ENCODE measurements around the gene TEX54. TPM values are rescaled to one million over a fixed set of nuclear protein-coding genes. Genes with fewer than 3 reads are reported as not detected.

Gene TEX54
- total and polyA plus RNA-seq, 4 donors, result 1.6 TPM; not detected in 3

DNA sequence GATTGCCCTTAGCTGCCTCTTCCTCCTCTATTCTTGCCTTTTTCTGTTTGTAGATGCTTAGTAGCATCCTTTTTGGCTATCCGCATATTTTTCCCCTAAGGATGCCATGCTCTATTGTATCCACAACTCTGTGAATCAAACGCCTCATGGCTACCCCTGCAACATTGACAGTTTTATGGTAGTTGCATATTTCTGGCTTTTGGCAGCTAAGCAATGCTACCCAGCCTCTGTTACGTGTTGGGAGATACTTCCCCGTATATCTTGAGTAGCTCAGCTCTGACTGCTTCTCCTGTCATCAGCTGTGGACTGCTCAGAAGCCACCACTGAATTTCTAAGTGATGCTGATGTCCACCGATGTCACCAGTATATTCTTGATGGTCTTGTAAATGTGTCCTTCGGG, 33.0 kb upstream of the TEX54 start:
- Histone ChIP-seq H3K9ac (ENCODE audit: low read depth in 1 of 2, low read length in 2 of 2) (no peak overlapping the region), H3K4me1 (ENCODE audit: control insufficient read depth in 4 of 4, insufficient read depth in 4 of 4, low read length in 3 of 4) (no peaks in the 10 kb centered on the region), H3K27ac (ENCODE audit: low read depth in 1 of 2, low read length in 2 of 2) (no peak overlapping the region), H3K9me3 (ENCODE audit: control insufficient read depth in 4 of 4, low read length in 3 of 4) (no peaks in the 10 kb centered on the region), H3K36me3 (ENCODE audit: control insufficient read depth in 4 of 4, insufficient read depth in 3 of 4, low read depth in 1 of 4, low read length in 3 of 4) (no peaks in the 10 kb centered on the region), H3K27me3 (ENCODE audit: control insufficient read depth in 4 of 4, insufficient read depth in 4 of 4, low read length in 3 of 4) (no peaks in the 10 kb centered on the region), H3K4me3 (ENCODE audit: low read depth in 1 of 3, low read length in 3 of 3) (no peak overlapping the region)
- no peak for DNase-seq (ENCODE audit: low spot score)
- TF ChIP-seq, protein P1, sequence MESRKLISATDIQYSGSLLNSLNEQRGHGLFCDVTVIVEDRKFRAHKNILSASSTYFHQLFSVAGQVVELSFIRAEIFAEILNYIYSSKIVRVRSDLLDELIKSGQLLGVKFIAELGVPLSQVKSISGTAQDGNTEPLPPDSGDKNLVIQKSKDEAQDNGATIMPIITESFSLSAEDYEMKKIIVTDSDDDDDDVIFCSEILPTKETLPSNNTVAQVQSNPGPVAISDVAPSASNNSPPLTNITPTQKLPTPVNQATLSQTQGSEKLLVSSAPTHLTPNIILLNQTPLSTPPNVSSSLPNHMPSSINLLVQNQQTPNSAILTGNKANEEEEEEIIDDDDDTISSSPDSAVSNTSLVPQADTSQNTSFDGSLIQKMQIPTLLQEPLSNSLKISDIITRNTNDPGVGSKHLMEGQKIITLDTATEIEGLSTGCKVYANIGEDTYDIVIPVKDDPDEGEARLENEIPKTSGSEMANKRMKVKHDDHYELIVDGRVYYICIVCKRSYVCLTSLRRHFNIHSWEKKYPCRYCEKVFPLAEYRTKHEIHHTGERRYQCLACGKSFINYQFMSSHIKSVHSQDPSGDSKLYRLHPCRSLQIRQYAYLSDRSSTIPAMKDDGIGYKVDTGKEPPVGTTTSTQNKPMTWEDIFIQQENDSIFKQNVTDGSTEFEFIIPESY (IDR thresholded peaks at IDR 0.05), result no peak
- TF ChIP-seq EGR1 (IDR thresholded peaks at IDR 0.05; ENCODE audit: low read depth in 2 of 2) (no peak), FOXA1 (IDR thresholded peaks at IDR 0.05) (no peak), JUND (IDR thresholded peaks at IDR 0.05) (no peak), FOXA2 (IDR thresholded peaks at IDR 0.05) (no peak), GABPA (IDR thresholded peaks at IDR 0.05 in 1 of 2, conservative IDR thresholded peaks at IDR 0.05 in 1 of 2) (no peak), HNF4G (IDR thresholded peaks at IDR 0.05) (no peak), NR2F2 (IDR thresholded peaks at IDR 0.05) (no peak), SP1 (IDR thresholded peaks at IDR 0.05) (no peak), RXRA (IDR thresholded peaks at IDR 0.05) (no peak), TAF1 (conservative IDR thresholded peaks at IDR 0.05) (no peak), RAD21 (IDR thresholded peaks at IDR 0.05) (no peak)
- TF ChIP-seq, protein P2, sequence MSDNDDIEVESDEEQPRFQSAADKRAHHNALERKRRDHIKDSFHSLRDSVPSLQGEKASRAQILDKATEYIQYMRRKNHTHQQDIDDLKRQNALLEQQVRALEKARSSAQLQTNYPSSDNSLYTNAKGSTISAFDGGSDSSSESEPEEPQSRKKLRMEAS (IDR thresholded peaks at IDR 0.05), result no peak
- TF ChIP-seq, protein P3, sequence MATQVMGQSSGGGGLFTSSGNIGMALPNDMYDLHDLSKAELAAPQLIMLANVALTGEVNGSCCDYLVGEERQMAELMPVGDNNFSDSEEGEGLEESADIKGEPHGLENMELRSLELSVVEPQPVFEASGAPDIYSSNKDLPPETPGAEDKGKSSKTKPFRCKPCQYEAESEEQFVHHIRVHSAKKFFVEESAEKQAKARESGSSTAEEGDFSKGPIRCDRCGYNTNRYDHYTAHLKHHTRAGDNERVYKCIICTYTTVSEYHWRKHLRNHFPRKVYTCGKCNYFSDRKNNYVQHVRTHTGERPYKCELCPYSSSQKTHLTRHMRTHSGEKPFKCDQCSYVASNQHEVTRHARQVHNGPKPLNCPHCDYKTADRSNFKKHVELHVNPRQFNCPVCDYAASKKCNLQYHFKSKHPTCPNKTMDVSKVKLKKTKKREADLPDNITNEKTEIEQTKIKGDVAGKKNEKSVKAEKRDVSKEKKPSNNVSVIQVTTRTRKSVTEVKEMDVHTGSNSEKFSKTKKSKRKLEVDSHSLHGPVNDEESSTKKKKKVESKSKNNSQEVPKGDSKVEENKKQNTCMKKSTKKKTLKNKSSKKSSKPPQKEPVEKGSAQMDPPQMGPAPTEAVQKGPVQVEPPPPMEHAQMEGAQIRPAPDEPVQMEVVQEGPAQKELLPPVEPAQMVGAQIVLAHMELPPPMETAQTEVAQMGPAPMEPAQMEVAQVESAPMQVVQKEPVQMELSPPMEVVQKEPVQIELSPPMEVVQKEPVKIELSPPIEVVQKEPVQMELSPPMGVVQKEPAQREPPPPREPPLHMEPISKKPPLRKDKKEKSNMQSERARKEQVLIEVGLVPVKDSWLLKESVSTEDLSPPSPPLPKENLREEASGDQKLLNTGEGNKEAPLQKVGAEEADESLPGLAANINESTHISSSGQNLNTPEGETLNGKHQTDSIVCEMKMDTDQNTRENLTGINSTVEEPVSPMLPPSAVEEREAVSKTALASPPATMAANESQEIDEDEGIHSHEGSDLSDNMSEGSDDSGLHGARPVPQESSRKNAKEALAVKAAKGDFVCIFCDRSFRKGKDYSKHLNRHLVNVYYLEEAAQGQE (IDR thresholded peaks at IDR 0.05), result no peak
- TF ChIP-seq, protein P4, sequence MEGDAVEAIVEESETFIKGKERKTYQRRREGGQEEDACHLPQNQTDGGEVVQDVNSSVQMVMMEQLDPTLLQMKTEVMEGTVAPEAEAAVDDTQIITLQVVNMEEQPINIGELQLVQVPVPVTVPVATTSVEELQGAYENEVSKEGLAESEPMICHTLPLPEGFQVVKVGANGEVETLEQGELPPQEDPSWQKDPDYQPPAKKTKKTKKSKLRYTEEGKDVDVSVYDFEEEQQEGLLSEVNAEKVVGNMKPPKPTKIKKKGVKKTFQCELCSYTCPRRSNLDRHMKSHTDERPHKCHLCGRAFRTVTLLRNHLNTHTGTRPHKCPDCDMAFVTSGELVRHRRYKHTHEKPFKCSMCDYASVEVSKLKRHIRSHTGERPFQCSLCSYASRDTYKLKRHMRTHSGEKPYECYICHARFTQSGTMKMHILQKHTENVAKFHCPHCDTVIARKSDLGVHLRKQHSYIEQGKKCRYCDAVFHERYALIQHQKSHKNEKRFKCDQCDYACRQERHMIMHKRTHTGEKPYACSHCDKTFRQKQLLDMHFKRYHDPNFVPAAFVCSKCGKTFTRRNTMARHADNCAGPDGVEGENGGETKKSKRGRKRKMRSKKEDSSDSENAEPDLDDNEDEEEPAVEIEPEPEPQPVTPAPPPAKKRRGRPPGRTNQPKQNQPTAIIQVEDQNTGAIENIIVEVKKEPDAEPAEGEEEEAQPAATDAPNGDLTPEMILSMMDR (IDR thresholded peaks at IDR 0.05; ENCODE audit: low read depth, low read length, missing input control), result no peak
- WGBS, result 82% methylated on average over 6 of the region's 6 CpGs

DNA sequence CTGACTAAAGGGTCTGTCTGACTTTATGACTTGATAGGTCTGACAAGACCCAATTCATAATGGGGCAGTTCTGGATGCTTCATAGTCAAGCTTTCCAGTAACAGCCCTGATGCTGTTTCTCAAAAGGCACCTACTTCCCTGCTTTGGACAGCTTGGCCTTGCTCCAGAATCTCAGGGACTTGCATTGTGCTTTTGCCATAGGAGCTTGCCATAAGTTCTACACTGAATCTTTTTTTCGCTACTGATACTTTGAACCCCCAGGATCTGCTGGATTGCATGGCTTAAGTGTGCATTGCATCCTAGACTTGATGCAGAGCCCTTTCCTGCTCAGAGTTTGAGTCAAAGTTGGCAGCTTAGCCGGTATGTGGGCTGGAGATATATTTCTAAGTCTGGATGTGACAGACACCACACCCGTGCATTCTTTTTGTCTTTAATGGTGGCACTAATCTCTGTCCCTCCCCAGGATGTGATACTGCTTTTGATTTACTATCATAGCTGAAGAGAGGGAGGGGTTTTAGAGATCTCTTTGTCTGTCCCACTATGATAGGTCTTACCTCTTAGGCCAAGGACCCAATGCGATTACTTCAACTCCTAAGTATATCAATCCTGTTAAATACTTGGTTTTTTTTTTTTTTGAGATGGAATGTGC, 31.2 kb upstream of the TEX54 start:
- Histone ChIP-seq H3K4me3 (ENCODE audit: low read depth in 1 of 3, low read length in 3 of 3) (no peak overlapping the region), H3K9ac (ENCODE audit: low read depth in 1 of 2, low read length in 2 of 2) (no peak overlapping the region), H3K9me3 (ENCODE audit: control insufficient read depth in 4 of 4, low read length in 3 of 4) (no peaks in the 10 kb centered on the region), H3K27me3 (ENCODE audit: control insufficient read depth in 4 of 4, insufficient read depth in 4 of 4, low read length in 3 of 4) (no peaks in the 10 kb centered on the region), H3K36me3 (ENCODE audit: control insufficient read depth in 4 of 4, insufficient read depth in 3 of 4, low read depth in 1 of 4, low read length in 3 of 4) (no peaks in the 10 kb centered on the region), H3K27ac (ENCODE audit: low read depth in 1 of 2, low read length in 2 of 2) (no peak overlapping the region), H3K4me1 (ENCODE audit: control insufficient read depth in 4 of 4, insufficient read depth in 4 of 4, low read length in 3 of 4) (no peaks in the 10 kb centered on the region)
- DNase-seq (ENCODE audit: low spot score), result no peak
- WGBS, result 86% methylated on average over 4 of the region's 4 CpGs
- TF ChIP-seq SP1 (IDR thresholded peaks at IDR 0.05) (no peak), RAD21 (IDR thresholded peaks at IDR 0.05) (no peak), HNF4G (IDR thresholded peaks at IDR 0.05) (no peak), GABPA (IDR thresholded peaks at IDR 0.05 in 1 of 2, conservative IDR thresholded peaks at IDR 0.05 in 1 of 2) (no peak), FOXA2 (IDR thresholded peaks at IDR 0.05) (no peak), RXRA (IDR thresholded peaks at IDR 0.05) (no peak)
- TF ChIP-seq, protein P2 (IDR thresholded peaks at IDR 0.05), result no peak
- TF ChIP-seq, protein P5, sequence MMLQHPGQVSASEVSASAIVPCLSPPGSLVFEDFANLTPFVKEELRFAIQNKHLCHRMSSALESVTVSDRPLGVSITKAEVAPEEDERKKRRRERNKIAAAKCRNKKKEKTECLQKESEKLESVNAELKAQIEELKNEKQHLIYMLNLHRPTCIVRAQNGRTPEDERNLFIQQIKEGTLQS (IDR thresholded peaks at IDR 0.05), result no peak
- TF ChIP-seq, protein P3 (IDR thresholded peaks at IDR 0.05), result no peak
